ENCODE results near the gene TMIGD3.

- TF ChIP-seq CTCF (IDR thresholded peaks at IDR 0.05) (no peak), POLR2AphosphoS5 (IDR thresholded peaks at IDR 0.05) (no peak), POLR2A (IDR thresholded peaks at IDR 0.05) (no peak), EP300 (IDR thresholded peaks at IDR 0.05) (no peak)
Observed at GRCh38 chr1:111444031-111444430, 59.4 kb downstream of the TMIGD3 start.

All from sigmoid colon (tissue), 4 donors.